ENCODE data around the gene CTNNBL1. TPM values are rescaled to one million over a fixed set of nuclear protein-coding genes. Genes with fewer than 3 reads are reported as not detected.

Gene CTNNBL1
- total and polyA plus RNA-seq, 3 donors from 2014 or later: 50.4 to 119 (median 61.0) TPM

- DNase-seq: no peak
- H3K9me3 ChIP-seq: no peaks in the 10 kb centered on the region
- H3K4me3 ChIP-seq: no peak overlapping the region
- H3K27me3 ChIP-seq: no peaks in the 10 kb centered on the region
- H3K27ac ChIP-seq: no peak overlapping the region
- intact Hi-C loops (cut with DNase I; ENCODE audit: low total_unique reads): no loop called here
- TF ChIP-seq CTCF (IDR thresholded peaks at IDR 0.05): no peak
- no peak for TF ChIP-seq POLR2A (IDR thresholded peaks at IDR 0.05)
- no peaks in the 10 kb centered on the region for H3K4me1 ChIP-seq
- no peaks in the 10 kb centered on the region for H3K36me3 ChIP-seq (ENCODE audit: low read depth, missing control alignments)
Measured at GRCh38 chr20:37735541-37735940, 41.7 kb downstream of the CTNNBL1 start.

- H3K27me3 ChIP-seq: no peaks in the 10 kb centered on the region
- no peaks in the 10 kb centered on the region for H3K36me3 ChIP-seq (ENCODE audit: low read depth, missing control alignments)
- WGBS, 2 donors: 93% methylated on average over 2 of the region's 2 CpGs
- H3K27ac ChIP-seq: no peak overlapping the region
- intact Hi-C loops (cut with DNase I; ENCODE audit: low total_unique reads): no loop called here
- H3K4me1 ChIP-seq: no peaks in the 10 kb centered on the region
- TF ChIP-seq CTCF (IDR thresholded peaks at IDR 0.05) (no peak), POLR2A (IDR thresholded peaks at IDR 0.05) (no peak)
- no peak overlapping the region for H3K4me3 ChIP-seq
- H3K9me3 ChIP-seq: no peaks in the 10 kb centered on the region
- DNase-seq: no peak
Measured at GRCh38 chr20:37736132-37736531, 42.3 kb downstream of the CTNNBL1 start.

- no peak overlapping the region for H3K27ac ChIP-seq
- intact Hi-C loops (cut with DNase I; ENCODE audit: low total_unique reads): no loop called here
- TF ChIP-seq CTCF (IDR thresholded peaks at IDR 0.05) (no peak), POLR2A (IDR thresholded peaks at IDR 0.05) (no peak)
- H3K27me3 ChIP-seq: no peaks in the 10 kb centered on the region
- no peaks in the 10 kb centered on the region for H3K4me1 ChIP-seq
- no peak for DNase-seq
- no peaks in the 10 kb centered on the region for H3K9me3 ChIP-seq
- no peak overlapping the region for H3K4me3 ChIP-seq
- H3K36me3 ChIP-seq (ENCODE audit: low read depth, missing control alignments): no peaks in the 10 kb centered on the region
- WGBS, 2 donors: 94 to 99% methylated on average over 5 of the region's 5 CpGs
Measured at GRCh38 chr20:37737826-37738420, 44.1 kb downstream of the CTNNBL1 start.

GRCh38 chr20:37741055-37741454 lies 47.2 kb downstream of the CTNNBL1 start:
- WGBS, 2 donors: 72 to 77% methylated on average over 3 of the region's 3 CpGs
- DNase-seq: no peak
- no peaks in the 10 kb centered on the region for H3K27me3 ChIP-seq
- H3K36me3 ChIP-seq (ENCODE audit: low read depth, missing control alignments): no peaks in the 10 kb centered on the region
- intact Hi-C loops (cut with DNase I; ENCODE audit: low total_unique reads): no loop called here
- TF ChIP-seq POLR2A (IDR thresholded peaks at IDR 0.05) (no peak), CTCF (IDR thresholded peaks at IDR 0.05) (no peak)
- no peaks in the 10 kb centered on the region for H3K9me3 ChIP-seq
- H3K4me1 ChIP-seq: no peaks in the 10 kb centered on the region
- no peak overlapping the region for H3K4me3 ChIP-seq
- H3K27ac ChIP-seq: no peak overlapping the region

- no peak for TF ChIP-seq POLR2A (IDR thresholded peaks at IDR 0.05)
- TF ChIP-seq CTCF (IDR thresholded peaks at IDR 0.05): no peak
- no peaks in the 10 kb centered on the region for H3K36me3 ChIP-seq (ENCODE audit: low read depth, missing control alignments)
- no peaks in the 10 kb centered on the region for H3K27me3 ChIP-seq
- 52% methylated on average over 1 of the region's 1 CpG for WGBS, 2 donors
- intact Hi-C loops (cut with DNase I; ENCODE audit: low total_unique reads): no loop called here
- no peak for DNase-seq
- no peaks in the 10 kb centered on the region for H3K9me3 ChIP-seq
- no peak overlapping the region for H3K27ac ChIP-seq
- no peaks in the 10 kb centered on the region for H3K4me1 ChIP-seq
- H3K4me3 ChIP-seq: no peak overlapping the region
Measured at GRCh38 chr20:37741570-37741969, 47.7 kb downstream of the CTNNBL1 start.

Measured in testis (tissue), 3 donors.